Prostate gland (tissue), 2 donors: ENCODE data around the gene RBBP8. TPM values are rescaled to one million over a fixed set of nuclear protein-coding genes. Genes with fewer than 3 reads are reported as not detected.

ENCODE experiments used
- DNase-seq: peaks from one replicate; pipeline ENCODE4 v3.0.0-alpha.2; 2019; ENCODE audit warnings: low spot score
- H3K27ac ChIP-seq, 2 donors: fragments of 200-600 bp; sonication (generic); 2 replicates each; pipeline ENCODE4 v1.5.1; 2017 to 2019
- H3K27me3 ChIP-seq: fragments of 200-600 bp; sonication (generic); replicated peaks from 2 replicates; pipeline ENCODE4 v1.5.1; 2019; ENCODE audit not compliant: insufficient read depth
- H3K36me3 ChIP-seq, 2 donors: fragments of 200-600 bp; sonication (generic); 1 replicate in 1 of 2; 2 replicates in 1 of 2; pipeline versions ENCODE4 v1.5.1 to v1.8.1; 2017 to 2019
- H3K4me1 ChIP-seq: fragments of 200-600 bp; sonication (generic); replicated peaks from 2 replicates; pipeline ENCODE4 v1.5.1; 2019
- H3K4me3 ChIP-seq, 2 donors: fragments of 200-600 bp; sonication (generic); 2 replicates each; pipeline ENCODE4 v1.5.1; 2017 to 2019
- H3K9me3 ChIP-seq: fragments of 200-600 bp; sonication (generic); 2 replicates; pipeline ENCODE4 v1.5.1; 2017
- POLR2A ChIP-seq: fragments of 450-650 bp; IDR thresholded peaks from one replicate; pipeline ENCODE4 v1.6.1; 2016; ENCODE audit warnings: antibody characterized with exemption, mild to moderate bottlenecking
- POLR2AphosphoS5 ChIP-seq: sonication (generic); formaldehyde crosslinking; IDR thresholded peaks from one replicate; pipeline ENCODE4 v1.6.1; 2017; ENCODE audit warnings: antibody characterized with exemption
- WGBS: methylation state at CpG from one replicate; pipeline ENCODE4 v1.1.5; 2018; 5-methylcytosine and 5-hydroxymethylcytosine counted together
- intact Hi-C: fragments of 100-400 bp; cut with DNase I; formaldehyde crosslinking; loops from one replicate; pipeline ENCODE4 v1.14.2; 2022
- total RNA-seq, 2 donors: library from RNA; depleted of rRNA; stranded (reverse); fragments of >200 nt; gene quantifications; one replicate each; pipeline ENCODE4 v1.1.0, GENCODE V29; 2016
- TF ChIP-seq, protein P1 (sequence below), 4 experiments: fragments of 200-600 bp in 2 of 4; fragments of 450-650 bp in 2 of 4; sonication (generic) in 2 of 4; IDR thresholded peaks; 1 replicate in 3 of 4; 2 replicates in 1 of 4; pipeline ENCODE4 v1.5.1; 2016 to 2019; ENCODE audit warnings: antibody characterized with exemption in 4 of 4, mild to moderate bottlenecking in 2 of 4, moderate library complexity in 2 of 4

RBBP8 gene
- total RNA-seq, 2 donors from 2014 or later = 31.8 to 44.6 TPM

DNA sequence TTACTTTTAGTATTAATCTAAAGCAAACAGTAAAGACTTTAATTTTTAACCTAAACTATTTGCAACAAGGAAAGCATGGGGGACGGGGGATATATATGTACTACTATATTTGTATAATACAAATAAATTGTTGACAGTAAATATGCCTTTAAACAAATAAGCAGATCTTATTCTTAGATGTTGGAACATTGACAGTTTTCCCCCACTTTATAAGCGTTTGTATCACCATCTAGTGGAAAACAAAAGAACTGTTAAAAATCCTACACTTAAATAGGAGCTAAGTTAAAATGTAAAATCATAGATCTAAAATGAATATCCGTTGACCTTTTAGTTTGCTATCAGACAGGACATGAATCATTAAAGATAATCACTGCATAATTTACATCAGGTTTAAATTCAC, 50.0 kb downstream of the RBBP8 start:
- WGBS = 20% methylated on average over 3 of the region's 3 CpGs
- no peak overlapping the region for H3K4me3 ChIP-seq
- no peaks in the 10 kb centered on the region for H3K27me3 ChIP-seq
- intact Hi-C loops = loop anchor here (2.0 kb wide), 1 partner anchor 184 kb away; no protein-coding TSS in a partner anchor
- no peak overlapping the region for H3K27ac ChIP-seq
- TF ChIP-seq POLR2A = no peak
- TF ChIP-seq POLR2AphosphoS5 = no peak
- TF ChIP-seq, protein P1, sequence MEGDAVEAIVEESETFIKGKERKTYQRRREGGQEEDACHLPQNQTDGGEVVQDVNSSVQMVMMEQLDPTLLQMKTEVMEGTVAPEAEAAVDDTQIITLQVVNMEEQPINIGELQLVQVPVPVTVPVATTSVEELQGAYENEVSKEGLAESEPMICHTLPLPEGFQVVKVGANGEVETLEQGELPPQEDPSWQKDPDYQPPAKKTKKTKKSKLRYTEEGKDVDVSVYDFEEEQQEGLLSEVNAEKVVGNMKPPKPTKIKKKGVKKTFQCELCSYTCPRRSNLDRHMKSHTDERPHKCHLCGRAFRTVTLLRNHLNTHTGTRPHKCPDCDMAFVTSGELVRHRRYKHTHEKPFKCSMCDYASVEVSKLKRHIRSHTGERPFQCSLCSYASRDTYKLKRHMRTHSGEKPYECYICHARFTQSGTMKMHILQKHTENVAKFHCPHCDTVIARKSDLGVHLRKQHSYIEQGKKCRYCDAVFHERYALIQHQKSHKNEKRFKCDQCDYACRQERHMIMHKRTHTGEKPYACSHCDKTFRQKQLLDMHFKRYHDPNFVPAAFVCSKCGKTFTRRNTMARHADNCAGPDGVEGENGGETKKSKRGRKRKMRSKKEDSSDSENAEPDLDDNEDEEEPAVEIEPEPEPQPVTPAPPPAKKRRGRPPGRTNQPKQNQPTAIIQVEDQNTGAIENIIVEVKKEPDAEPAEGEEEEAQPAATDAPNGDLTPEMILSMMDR (IDR thresholded peaks at IDR 0.05) = peak in 3 of 4 experiments; percentile 49 to 66 (median 66)
- DNase-seq = no peak
- no peaks in the 10 kb centered on the region for H3K4me1 ChIP-seq
- H3K9me3 ChIP-seq = no peaks in the 10 kb centered on the region
- H3K36me3 ChIP-seq = no peaks in the 10 kb centered on the region

GRCh38 chr18:22985250-22985649, 52.1 kb downstream of the RBBP8 start:
- Histone ChIP-seq H3K36me3 (no peaks in the 10 kb centered on the region), H3K27ac (no peak overlapping the region), H3K9me3 (no peaks in the 10 kb centered on the region), H3K4me1 (no peaks in the 10 kb centered on the region), H3K27me3 (no peaks in the 10 kb centered on the region), H3K4me3 (no peak overlapping the region)
- DNase-seq = no peak
- no peak for TF ChIP-seq POLR2A
- no peak for TF ChIP-seq POLR2AphosphoS5
- WGBS = 83% methylated on average over 2 of the region's 2 CpGs
- intact Hi-C loops = no loop called here

DNA sequence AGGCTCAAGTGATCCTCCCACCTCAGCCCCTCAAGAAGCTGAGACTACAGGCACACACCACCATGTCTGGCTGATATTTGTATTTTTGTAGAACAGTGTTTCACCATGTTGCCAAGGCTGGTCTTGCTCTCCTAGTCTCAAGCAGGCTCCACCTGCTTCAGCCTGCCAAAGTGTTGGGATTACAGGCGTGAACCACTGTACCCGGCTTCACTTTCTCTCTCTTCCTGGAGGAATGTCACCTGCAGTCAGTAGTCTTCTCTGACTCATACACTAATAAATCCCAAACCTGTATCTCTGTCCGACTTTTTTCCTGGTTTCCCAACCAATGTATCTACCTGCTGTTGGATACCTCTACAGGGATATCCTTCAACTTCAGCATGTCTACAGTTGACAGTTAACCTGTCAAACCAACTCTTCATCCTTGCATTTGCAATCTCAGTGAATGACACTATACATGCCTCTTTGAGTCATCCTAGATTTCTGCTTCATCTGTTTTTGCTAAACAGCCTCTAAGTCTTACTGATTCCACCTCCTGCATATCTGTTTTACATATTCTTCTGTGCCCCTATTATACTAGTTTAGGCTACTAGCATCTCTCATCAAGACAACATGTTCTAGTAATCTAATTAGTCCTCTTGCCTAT, 54.5 kb downstream of the RBBP8 start:
- no peaks in the 10 kb centered on the region for H3K4me1 ChIP-seq
- no peak for TF ChIP-seq POLR2AphosphoS5
- TF ChIP-seq POLR2A = no peak
- TF ChIP-seq, protein P1 (IDR thresholded peaks at IDR 0.05) = no peak
- no peaks in the 10 kb centered on the region for H3K27me3 ChIP-seq
- intact Hi-C loops = no loop called here
- H3K36me3 ChIP-seq = no peaks in the 10 kb centered on the region
- no peak for DNase-seq
- 73% methylated on average over 3 of the region's 3 CpGs for WGBS
- no peak overlapping the region for H3K27ac ChIP-seq
- H3K4me3 ChIP-seq = no peak overlapping the region
- no peaks in the 10 kb centered on the region for H3K9me3 ChIP-seq

DNA sequence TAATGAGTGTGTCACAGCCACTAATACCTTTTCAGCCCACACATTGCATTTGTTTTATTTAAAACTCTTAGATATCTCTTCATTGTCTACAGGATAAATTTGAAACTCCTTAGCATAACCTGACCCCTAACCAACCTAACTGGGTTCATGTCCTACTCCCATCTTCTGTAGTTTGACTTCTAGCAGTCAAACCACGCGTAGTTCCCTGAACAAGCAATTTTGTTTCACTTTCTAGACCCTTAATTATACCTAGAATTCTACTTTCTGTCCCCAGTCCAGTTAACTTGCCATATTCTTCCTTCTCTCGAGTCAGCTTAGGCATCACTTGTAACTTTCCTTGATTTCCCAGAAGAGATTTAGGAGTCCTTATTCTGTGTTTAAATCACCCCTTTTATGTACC, 55.1 kb downstream of the RBBP8 start:
- Histone ChIP-seq H3K36me3 (no peaks in the 10 kb centered on the region), H3K4me1 (no peaks in the 10 kb centered on the region), H3K9me3 (no peaks in the 10 kb centered on the region), H3K4me3 (no peak overlapping the region), H3K27me3 (no peaks in the 10 kb centered on the region), H3K27ac (no peak overlapping the region)
- intact Hi-C loops = no loop called here
- TF ChIP-seq, protein P1 (IDR thresholded peaks at IDR 0.05) = no peak
- TF ChIP-seq POLR2AphosphoS5 (no peak), POLR2A (no peak)
- 84% methylated on average over 3 of the region's 3 CpGs for WGBS
- DNase-seq = no peak

DNA sequence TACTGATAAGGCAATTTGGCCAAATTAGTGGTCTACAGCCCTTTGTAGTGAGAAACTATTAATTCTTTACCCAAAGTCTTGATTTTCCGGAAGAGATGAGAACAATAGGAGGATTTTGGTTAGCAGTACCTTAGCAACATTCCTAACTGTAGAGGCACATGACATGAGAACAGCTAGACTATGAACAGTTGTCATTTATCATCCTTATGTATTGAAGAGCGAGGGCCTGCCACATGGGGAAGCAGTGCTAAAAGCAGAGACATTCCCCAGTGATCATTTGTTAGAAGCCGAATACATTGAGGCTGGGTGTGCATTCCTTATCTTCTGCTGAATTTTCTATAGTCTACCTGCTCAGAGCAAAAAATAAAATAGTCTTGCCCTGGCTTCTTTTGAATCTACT, 65.2 kb downstream of the RBBP8 start:
- no peaks in the 10 kb centered on the region for H3K36me3 ChIP-seq
- TF ChIP-seq, protein P1 (IDR thresholded peaks at IDR 0.05) = no peak
- TF ChIP-seq POLR2AphosphoS5 (no peak), POLR2A (no peak)
- H3K4me3 ChIP-seq = no peak overlapping the region
- no peak for DNase-seq
- no peaks in the 10 kb centered on the region for H3K4me1 ChIP-seq
- H3K27me3 ChIP-seq = no peaks in the 10 kb centered on the region
- intact Hi-C loops = no loop called here
- no peak overlapping the region for H3K27ac ChIP-seq
- WGBS = 89% methylated on average over 3 of the region's 3 CpGs
- no peaks in the 10 kb centered on the region for H3K9me3 ChIP-seq
